GM18502 (cell line): ENCODE data around the gene LMTK2.

Experiments used
- ATAC-seq: cut with Tn5 transposase; IDR thresholded peaks from one replicate; pipeline ENCODE4 v1.9.1; 2021; ENCODE audit warnings: mild to moderate bottlenecking; ENCODE audit not compliant: unreplicated experiment, poor library complexity

The LMTK2 gene

DNA sequence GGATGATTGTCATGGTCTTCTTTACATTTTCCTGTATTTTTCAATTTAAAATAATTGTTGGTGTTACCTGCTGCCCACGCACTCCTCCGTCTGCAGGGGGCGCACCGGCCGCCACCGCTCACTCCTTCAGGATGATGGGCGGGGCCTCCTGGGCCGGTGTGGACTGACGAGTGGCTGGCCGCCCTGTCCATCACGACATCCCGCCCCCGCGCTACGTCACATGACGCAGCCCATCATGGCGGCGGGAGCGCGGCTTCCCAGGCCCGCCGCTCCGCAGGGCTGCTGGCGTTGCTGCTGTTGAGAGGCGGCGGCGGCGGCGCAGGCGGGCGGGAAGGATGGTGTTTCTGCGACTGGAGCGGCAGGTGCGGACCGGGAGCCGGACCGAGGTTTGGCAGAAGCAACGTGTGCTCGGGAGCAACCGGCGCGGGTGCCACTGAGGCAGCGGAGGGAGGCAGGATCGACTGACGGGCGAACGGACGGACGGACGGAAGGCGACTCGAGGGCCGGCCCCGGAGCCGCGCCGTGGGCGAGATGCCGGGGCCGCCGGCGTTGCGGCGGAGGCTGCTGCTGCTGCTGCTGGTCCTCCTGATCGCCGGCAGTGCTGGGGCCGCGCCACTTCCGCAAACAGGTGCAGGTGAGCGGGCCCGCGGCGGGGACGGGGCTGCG lies at the start of gene LMTK2:
Gene LMTK2, plus strand, starts transcription at position 216 of the 666 bp plus-strand sequence. Its CDS starts 316 bp downstream, at position 532.
- ATAC-seq = peak; percentile 100

DNA sequence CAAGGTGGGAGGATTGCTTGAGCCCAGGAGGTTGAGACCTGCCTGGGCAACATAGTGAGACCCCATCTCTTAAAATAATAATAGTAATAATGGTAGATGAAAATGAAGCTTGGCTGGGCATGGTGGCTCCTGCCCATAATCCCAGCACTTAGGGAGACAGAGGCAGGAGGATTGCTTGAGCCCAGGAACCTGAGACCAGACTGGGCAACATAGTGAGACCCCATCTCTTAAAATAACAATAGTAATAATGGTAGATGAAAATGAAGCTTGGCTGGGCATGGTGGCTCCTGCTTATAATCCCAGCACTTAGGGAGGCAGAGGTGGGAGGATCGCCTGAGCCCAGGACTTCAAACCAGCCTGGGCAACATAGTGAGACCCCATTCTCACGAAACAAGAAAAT lies 49.5 kb upstream of the LMTK2 start:
- no peak for ATAC-seq

- no peak for ATAC-seq
Measured at GRCh38 chr7:98058186-98058585, 48.5 kb upstream of the LMTK2 start.

DNA sequence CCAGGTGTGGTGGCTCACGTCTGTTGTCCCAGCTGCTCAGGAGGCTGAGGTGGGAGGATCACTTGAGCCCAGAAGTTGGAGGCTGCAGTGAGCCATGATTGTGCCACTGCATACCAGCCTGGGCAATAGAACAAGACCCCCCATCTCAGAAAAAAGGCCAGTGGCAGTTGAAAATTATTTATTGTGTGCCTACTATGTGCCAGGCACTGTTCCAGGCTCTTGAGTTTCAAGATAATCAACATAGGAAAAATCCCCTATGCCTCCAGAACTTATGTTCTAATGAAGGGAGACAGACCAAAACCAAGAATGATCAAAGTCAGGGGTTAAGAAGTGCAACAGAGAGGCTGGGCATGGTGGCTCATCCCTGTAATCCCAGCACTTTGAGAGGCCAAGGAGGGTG lies 42.4 kb upstream of the LMTK2 start:
- no peak for ATAC-seq

DNA sequence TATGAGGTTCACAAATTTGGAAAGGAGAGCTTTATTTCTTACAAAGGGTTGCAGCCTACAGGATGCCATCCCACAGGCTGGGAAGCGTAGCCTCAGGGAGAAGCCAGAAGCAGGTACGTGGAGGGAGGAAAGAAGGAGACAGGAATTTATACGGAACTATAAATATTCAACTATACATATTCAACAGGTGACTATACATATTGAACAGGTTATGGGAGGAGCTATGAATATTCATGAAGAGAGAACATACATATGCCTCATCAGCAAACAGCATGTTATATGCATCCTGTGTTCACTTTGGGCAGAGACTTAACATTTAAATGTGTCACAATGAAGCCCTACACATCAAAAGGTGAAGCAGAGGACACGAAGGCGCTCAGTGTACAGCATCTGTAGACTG lies 40.5 kb upstream of the LMTK2 start:
- no peak for ATAC-seq

GRCh38 chr7:98066934-98067507 lies 39.6 kb upstream of the LMTK2 start:
- no peak for ATAC-seq

DNA sequence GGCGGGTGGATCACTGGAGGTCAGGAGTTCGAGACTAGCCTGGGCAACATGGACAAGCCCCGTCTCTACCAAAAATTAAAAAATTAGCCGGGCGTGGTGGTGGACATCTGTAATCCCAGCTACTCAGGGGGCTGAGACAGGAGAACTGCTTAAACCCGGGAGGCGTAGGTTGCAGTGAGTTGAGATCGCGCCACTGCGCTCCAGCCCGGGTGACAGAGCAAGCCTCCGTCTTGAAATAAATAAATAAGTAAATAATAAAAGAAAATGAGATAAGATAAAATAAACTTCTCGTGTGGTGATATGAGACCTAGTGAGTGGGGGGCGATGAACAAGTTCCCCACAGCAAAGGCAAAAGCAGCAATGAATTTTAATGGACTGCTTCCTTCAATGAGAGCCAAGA lies 33.6 kb upstream of the LMTK2 start:
- no peak for ATAC-seq

GRCh38 chr7:98075801-98076200 lies 30.9 kb upstream of the LMTK2 start:
- ATAC-seq = no peak

- ATAC-seq = no peak
Measured at GRCh38 chr7:98077762-98078161, 28.9 kb upstream of the LMTK2 start.

GRCh38 chr7:98078197-98078870 lies 28.3 kb upstream of the LMTK2 start:
- no peak for ATAC-seq

DNA sequence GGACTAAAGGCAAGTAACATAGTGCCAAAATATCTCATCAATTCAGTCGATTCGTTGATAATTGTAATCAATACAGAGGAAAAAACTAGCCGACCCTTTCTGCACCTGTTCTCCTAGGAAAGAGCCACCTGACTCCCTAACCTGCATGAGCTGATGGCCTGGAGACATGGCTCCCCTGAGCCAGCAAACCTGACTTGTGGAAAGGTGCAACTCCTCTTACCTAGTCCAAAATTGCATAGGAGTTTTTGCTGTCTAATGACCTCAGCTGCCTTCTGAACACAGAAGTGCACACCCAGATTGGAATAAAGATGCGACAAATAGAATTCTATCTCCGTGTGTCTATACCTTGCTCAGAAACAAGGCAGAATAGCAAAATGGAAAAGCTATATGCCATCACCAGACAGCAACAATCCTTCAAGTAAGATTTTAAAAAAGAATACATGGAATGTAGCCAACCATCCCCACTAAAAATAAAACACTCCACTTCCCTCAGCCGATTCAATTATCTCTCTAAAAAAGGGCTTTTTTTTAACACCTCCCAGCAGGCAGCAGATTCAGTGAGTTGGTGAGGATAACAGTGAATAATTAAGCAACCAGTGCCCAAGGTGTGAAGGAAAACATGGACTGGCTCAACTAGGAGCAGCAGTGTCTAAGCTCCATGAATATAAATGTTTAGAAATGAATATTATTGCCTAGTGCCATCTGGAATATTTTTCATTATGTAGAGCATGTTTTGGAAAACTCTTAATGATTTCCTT lies 26.6 kb upstream of the LMTK2 start:
- no peak for ATAC-seq

DNA sequence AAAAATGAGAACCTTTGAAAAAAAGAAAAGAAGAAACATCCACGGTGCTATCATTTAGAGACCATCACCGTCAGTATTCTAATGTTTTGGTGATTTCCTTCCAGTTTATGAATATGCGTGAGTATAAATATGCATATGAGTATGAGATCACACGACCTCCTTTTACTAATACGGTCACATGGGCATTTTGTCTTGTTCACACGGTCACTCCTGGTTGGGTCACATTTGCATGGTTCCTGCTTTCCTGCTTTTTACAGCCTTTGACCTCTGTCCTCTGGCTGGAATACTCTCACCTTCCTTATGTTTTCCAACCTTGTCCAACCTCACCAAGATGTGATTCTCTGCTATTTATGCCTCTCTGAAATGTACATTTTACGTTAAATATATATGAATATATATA lies 25.3 kb upstream of the LMTK2 start:
- ATAC-seq = no peak

GRCh38 chr7:98084631-98085030 lies 22.0 kb upstream of the LMTK2 start:
- no peak for ATAC-seq

DNA sequence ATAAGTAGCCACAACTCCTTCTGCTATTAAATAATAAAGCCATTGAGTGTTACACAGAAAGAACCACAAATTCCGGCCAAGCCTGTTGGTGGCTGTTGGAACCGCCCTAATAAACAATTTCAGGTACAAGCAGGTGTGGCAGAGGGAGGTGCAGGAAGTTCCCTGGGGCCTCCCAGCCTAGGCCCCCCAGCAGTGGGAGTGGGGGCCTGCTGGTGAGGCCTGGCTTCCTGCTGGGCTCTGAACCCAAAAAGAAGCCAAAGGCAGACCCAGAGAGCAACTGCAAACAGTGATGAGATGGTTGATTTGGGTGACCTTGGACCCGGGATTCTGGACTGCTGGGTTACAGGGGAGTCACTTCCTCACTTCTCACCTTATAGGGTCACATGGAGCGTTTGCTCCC lies 21.0 kb upstream of the LMTK2 start:
- no peak for ATAC-seq

- no peak for ATAC-seq
Measured at GRCh38 chr7:98086281-98086718, 20.4 kb upstream of the LMTK2 start.

DNA sequence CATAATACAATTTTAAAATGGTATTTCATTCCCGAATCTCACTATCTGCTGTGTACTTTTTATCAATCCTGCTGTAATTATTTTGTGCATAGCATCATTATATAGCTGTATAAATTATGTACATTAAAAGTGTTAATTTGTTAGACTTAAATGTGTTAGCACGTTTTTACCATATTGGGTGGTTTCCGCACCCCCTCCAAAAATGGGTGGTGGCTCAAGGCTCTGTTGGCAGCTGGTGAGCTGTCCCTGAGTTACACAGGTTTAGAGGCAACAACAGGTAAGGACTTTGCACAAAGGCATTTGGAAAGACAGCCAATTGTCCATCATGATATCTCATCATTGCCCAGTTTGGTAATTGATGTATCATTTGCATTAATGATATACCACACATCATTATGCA lies 18.6 kb upstream of the LMTK2 start:
- ATAC-seq = no peak

- no peak for ATAC-seq
Measured at GRCh38 chr7:98090116-98090515, 16.5 kb upstream of the LMTK2 start.

DNA sequence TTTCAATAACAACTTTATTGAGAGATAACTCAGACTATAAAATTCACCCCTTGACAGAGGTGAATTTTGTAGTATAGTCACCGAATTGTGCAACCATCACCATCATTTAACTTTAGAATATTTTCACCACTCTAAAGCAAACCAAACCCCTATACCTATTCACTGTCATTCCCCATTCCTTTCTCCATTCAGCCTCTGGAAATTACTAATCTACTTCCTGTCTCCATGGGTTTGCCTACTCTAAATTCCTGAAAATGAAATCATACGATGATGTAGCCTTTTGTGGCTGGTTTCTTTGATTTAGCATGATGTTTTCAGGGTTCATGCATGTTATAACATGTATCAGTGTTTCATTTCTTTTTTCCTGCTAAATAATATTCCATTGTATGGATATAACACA lies 15.6 kb upstream of the LMTK2 start:
- ATAC-seq = no peak

DNA sequence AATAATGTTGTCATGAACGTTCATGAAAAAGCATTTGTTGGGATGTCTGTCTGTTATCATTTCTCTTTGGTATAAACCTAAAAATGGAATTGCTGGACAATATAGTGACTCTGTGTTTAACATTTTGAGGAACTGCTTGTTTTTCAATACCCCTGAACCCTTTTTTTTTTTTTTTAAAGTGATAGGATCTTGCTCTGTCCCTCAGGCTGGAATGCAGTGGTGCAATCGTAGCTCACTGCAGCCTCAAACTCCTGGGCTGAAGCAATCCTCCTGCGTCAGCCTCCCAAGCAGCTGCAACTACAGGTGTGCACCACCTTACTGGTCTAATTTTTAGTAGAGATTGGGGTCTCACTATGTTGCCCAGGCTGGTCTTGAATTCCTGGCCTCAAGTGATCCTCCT lies 15.1 kb upstream of the LMTK2 start:
- no peak for ATAC-seq

GRCh38 chr7:98097042-98097645 lies 9.5 kb upstream of the LMTK2 start:
- ATAC-seq = no peak

GRCh38 chr7:98100088-98100487 lies 6.6 kb upstream of the LMTK2 start:
- ATAC-seq = no peak
